Tibial nerve (tissue), 4 donors: ENCODE data around the gene PGAM4. TPM values are rescaled to one million over a fixed set of nuclear protein-coding genes. Genes with fewer than 3 reads are reported as not detected.
"Not testable (repeated sequence)": the region's sequence is repeated elsewhere in the genome, so short reads cannot be mapped to it uniquely, and the experiment has no call there.

Source experiments
- DNase-seq, 2 donors: peaks; one replicate each; pipeline ENCODE4 v3.0.0-alpha.2; 2019; ENCODE audit warnings: low spot score in 2 of 2
- H3K27ac ChIP-seq, 4 donors: fragments of 200-600 bp; sonication (generic) in 3 of 4; one replicate each; pipeline ENCODE4 v1.5.1; 2017 to 2019; ENCODE audit warnings: mild to moderate bottlenecking in 1 of 4
- H3K27me3 ChIP-seq, 2 donors: fragments of 200-600 bp; sonication (generic) in 1 of 2; one replicate each; pipeline versions ENCODE4 v1.5.1 to v1.6.0; 2017 to 2019
- H3K36me3 ChIP-seq, 3 donors: fragments of 200-600 bp; sonication (generic); one replicate each; pipeline ENCODE4 v1.5.1; 2018 to 2019
- H3K4me1 ChIP-seq, 4 donors: fragments of 200-600 bp; sonication (generic) in 3 of 4; one replicate each; pipeline ENCODE4 v1.5.1; 2017 to 2019
- H3K4me3 ChIP-seq, 4 donors: fragments of 200-600 bp; sonication (generic) in 3 of 4; one replicate each; pipeline ENCODE4 v1.5.1; 2017 to 2019; ENCODE audit warnings: mild to moderate bottlenecking in 1 of 4, moderate library complexity in 1 of 4
- H3K9me3 ChIP-seq, 4 donors: fragments of 200-600 bp; sonication (generic) in 3 of 4; one replicate each; pipeline ENCODE4 v1.5.1; 2017 to 2019
- CTCF ChIP-seq, 5 experiments: fragments of 200-600 bp in 3 of 5; fragments of 450-650 bp in 2 of 5; sonication (generic) in 3 of 5; IDR thresholded peaks; one replicate each; pipeline ENCODE4 v1.5.1; 2016 to 2019; ENCODE audit warnings: antibody characterized with exemption in 5 of 5, mild to moderate bottlenecking in 3 of 5, moderate library complexity in 2 of 5
- EP300 ChIP-seq, 2 donors: sonication (generic); formaldehyde crosslinking; IDR thresholded peaks; one replicate each; pipeline ENCODE4 v1.6.1; 2017; ENCODE audit warnings: antibody characterized with exemption in 2 of 2, mild to moderate bottlenecking in 1 of 2
- POLR2A ChIP-seq, 2 donors: fragments of 450-650 bp; IDR thresholded peaks; one replicate each; pipeline ENCODE4 v1.6.1; 2017; ENCODE audit warnings: antibody characterized with exemption in 2 of 2, mild to moderate bottlenecking in 2 of 2, moderate library complexity in 2 of 2
- WGBS, 2 donors: methylation state at CpG; one replicate each; pipeline ENCODE4 v1.1.5; 2018; 5-methylcytosine and 5-hydroxymethylcytosine counted together
- total RNA-seq, 4 donors: library from RNA; depleted of rRNA; stranded (reverse); fragments of >200 nt; gene quantifications; one replicate each; pipeline ENCODE4 v1.1.0, GENCODE V29; 2016

Gene PGAM4
- total RNA-seq, 4 donors from 2014 or later, result not detected

- 72 to 81% methylated on average over 7 of the region's 7 CpGs for WGBS, 2 donors
Measured at GRCh38 chrX:77945910-77946545, 23.4 kb downstream of the PGAM4 start.

GRCh38 chrX:77945031-77945430, 24.4 kb downstream of the PGAM4 start:
- WGBS, 2 donors, result 96% methylated on average over 6 of the region's 6 CpGs
- H3K4me3 ChIP-seq, H3K4me1 ChIP-seq, H3K9me3 ChIP-seq, H3K27ac ChIP-seq, H3K36me3 ChIP-seq, DNase-seq, H3K27me3 ChIP-seq: not testable (repeated sequence)

More at GRCh38 chrX:77945910-77946545, 23.4 kb downstream of the PGAM4 start:
- no peaks in the 10 kb centered on the region for H3K36me3 ChIP-seq
- DNase-seq, result no peak
- TF ChIP-seq EP300 (IDR thresholded peaks at IDR 0.05) (no peak), CTCF (IDR thresholded peaks at IDR 0.05) (no peak), POLR2A (IDR thresholded peaks at IDR 0.05) (no peak)
- no peaks in the 10 kb centered on the region for H3K9me3 ChIP-seq
- no peak overlapping the region for H3K27ac ChIP-seq
- H3K4me1 ChIP-seq, result no peaks in the 10 kb centered on the region
- no peak overlapping the region for H3K4me3 ChIP-seq
- H3K27me3 ChIP-seq, result no peaks in the 10 kb centered on the region

- no peaks in the 10 kb centered on the region for H3K36me3 ChIP-seq
- H3K4me1 ChIP-seq, result no peaks in the 10 kb centered on the region
- no peaks in the 10 kb centered on the region for H3K27me3 ChIP-seq
- no peaks in the 10 kb centered on the region for H3K9me3 ChIP-seq
- no peak for DNase-seq
- H3K4me3 ChIP-seq, result no peak overlapping the region
- no peak for TF ChIP-seq CTCF (IDR thresholded peaks at IDR 0.05)
- 83 to 84% methylated on average over 4 of the region's 4 CpGs for WGBS, 2 donors
- H3K27ac ChIP-seq, result no peak overlapping the region
Measured at GRCh38 chrX:77938083-77938680, 31.3 kb downstream of the PGAM4 start.

GRCh38 chrX:77937291-77937690, 32.1 kb downstream of the PGAM4 start:
- 62 to 76% methylated on average over 3 of the region's 3 CpGs for WGBS, 2 donors

GRCh38 chrX:77936299-77936698, 33.1 kb downstream of the PGAM4 start:
- H3K36me3 ChIP-seq, result no peaks in the 10 kb centered on the region
- H3K27ac ChIP-seq, result no peak overlapping the region
- TF ChIP-seq EP300 (IDR thresholded peaks at IDR 0.05), result no peak
- TF ChIP-seq POLR2A (IDR thresholded peaks at IDR 0.05), result no peak
- TF ChIP-seq CTCF (IDR thresholded peaks at IDR 0.05), result no peak
- no peaks in the 10 kb centered on the region for H3K4me1 ChIP-seq
- H3K9me3 ChIP-seq, result no peaks in the 10 kb centered on the region
- H3K27me3 ChIP-seq, result no peaks in the 10 kb centered on the region
- DNase-seq, result no peak
- H3K4me3 ChIP-seq, result no peak overlapping the region

More at GRCh38 chrX:77937291-77937690, 32.1 kb downstream of the PGAM4 start:
- Histone ChIP-seq H3K27me3 (no peaks in the 10 kb centered on the region), H3K36me3 (no peaks in the 10 kb centered on the region), H3K4me1 (no peaks in the 10 kb centered on the region), H3K4me3 (no peak overlapping the region), H3K9me3 (no peaks in the 10 kb centered on the region), H3K27ac (no peak overlapping the region)
- TF ChIP-seq CTCF (IDR thresholded peaks at IDR 0.05) (no peak), EP300 (IDR thresholded peaks at IDR 0.05) (no peak), POLR2A (IDR thresholded peaks at IDR 0.05) (no peak)
- no peak for DNase-seq
